NT2/D1 (cell line): Measurements from ENCODE around the gene TIAM2.

Source experiments
- SUZ12 ChIP-seq: IDR thresholded peaks from 2 replicates; pipeline ENCODE4 v1.6.1; 2011; ENCODE audit not compliant: insufficient read length, insufficient read depth; ENCODE audit errors: extremely low read depth
- YY1 ChIP-seq: IDR thresholded peaks from 2 replicates; pipeline ENCODE4 v1.6.1; 2011; ENCODE audit not compliant: insufficient read length, insufficient read depth
- ZNF274 ChIP-seq: IDR thresholded peaks from 2 replicates; pipeline ENCODE4 v1.6.1; 2011; ENCODE audit warnings: mild to moderate bottlenecking, low read depth, low read length

- no peak for TF ChIP-seq ZNF274
- TF ChIP-seq SUZ12: no peak
- TF ChIP-seq YY1: no peak
Observed at GRCh38 chr6:155075930-155076695, 81.0 kb downstream of the TIAM2 start.
